GM23338 (cell line): ENCODE measurements around the gene NXF1. TPM values are rescaled to one million over a fixed set of nuclear protein-coding genes. Genes with fewer than 3 reads are reported as not detected.

ENCODE experiments used
- ATAC-seq: fragments of 200-7000 bp; cut with Tn5 transposase; 3 replicates; pipeline ENCODE4 v1.9.1; 2020
- DNase-seq: peaks from one replicate; pipeline ENCODE4 v3.0.0-alpha.2; 2015; ENCODE audit warnings: low spot score
- H2AFZ ChIP-seq: fragments of 200-600 bp; sonication (generic); 2 replicates; pipeline ENCODE4 v1.8.0; 2016; ENCODE audit warnings: antibody characterized with exemption, mild to moderate bottlenecking, moderate library complexity
- H3F3A ChIP-seq: fragments of 200-600 bp; sonication (generic); replicated peaks from 2 replicates; pipeline ENCODE4 v1.8.0; 2017; ENCODE audit warnings: antibody characterized with exemption, mixed run types, low read depth
- H3K27ac ChIP-seq: fragments of 200-600 bp; sonication (generic); 2 replicates; pipeline ENCODE4 v1.6.1; 2016; ENCODE audit warnings: low read depth
- H3K27me3 ChIP-seq: fragments of 200-600 bp; sonication (generic); 2 replicates; pipeline ENCODE4 v1.8.0; 2016; ENCODE audit warnings: mild to moderate bottlenecking, mixed run types, moderate library complexity; ENCODE audit not compliant: insufficient read depth
- H3K36me3 ChIP-seq: fragments of 200-600 bp; sonication (generic); 2 replicates; pipeline ENCODE4 v1.8.0; 2016; ENCODE audit warnings: mild to moderate bottlenecking; ENCODE audit not compliant: insufficient read depth
- H3K4me1 ChIP-seq: fragments of 200-600 bp; sonication (generic); 2 replicates; pipeline ENCODE4 v1.8.0; 2016; ENCODE audit warnings: mild to moderate bottlenecking, moderate library complexity; ENCODE audit not compliant: insufficient read depth
- H3K4me2 ChIP-seq: fragments of 200-600 bp; sonication (generic); 2 replicates; pipeline ENCODE4 v1.7.1; 2017; ENCODE audit warnings: mixed run types
- H3K4me3 ChIP-seq: fragments of 200-600 bp; sonication (generic); 2 replicates; pipeline ENCODE4 v1.6.1; 2016; ENCODE audit warnings: mixed run types
- H3K79me2 ChIP-seq: fragments of 200-600 bp; sonication (generic); replicated peaks from 2 replicates; pipeline ENCODE4 v1.8.0; 2017; ENCODE audit warnings: mild to moderate bottlenecking; ENCODE audit not compliant: insufficient read depth
- H3K9me2 ChIP-seq: fragments of 200-600 bp; sonication (generic); 2 replicates; pipeline ENCODE4 v1.8.0; 2017; ENCODE audit not compliant: insufficient read depth
- H4K20me1 ChIP-seq: fragments of 200-600 bp; sonication (generic); replicated peaks from 2 replicates; pipeline ENCODE4 v1.8.0; 2017; ENCODE audit warnings: mild to moderate bottlenecking; ENCODE audit not compliant: insufficient read depth
- H3K27ac Mint-ChIP-seq: 2 replicates; pipeline ENCODE4 v1.8.0; 2020; ENCODE audit warnings: inconsistent platforms, mild to moderate bottlenecking, moderate library complexity, mixed read lengths
- H3K27me3 Mint-ChIP-seq: 3 replicates; pipeline ENCODE4 v1.8.0; 2022; ENCODE audit warnings: low read depth, mild to moderate bottlenecking, moderate library complexity, mixed read lengths, inconsistent platforms; ENCODE audit not compliant: insufficient read depth, poor library complexity
- H3K36me3 Mint-ChIP-seq: 3 replicates; pipeline ENCODE4 v1.8.0; 2021; ENCODE audit warnings: low read depth, mild to moderate bottlenecking, inconsistent platforms, moderate library complexity, mixed read lengths
- H3K4me1 Mint-ChIP-seq: 3 replicates; pipeline ENCODE4 v1.8.0; 2020; ENCODE audit warnings: mild to moderate bottlenecking, inconsistent platforms, mixed read lengths
- H3K4me3 Mint-ChIP-seq: 3 replicates; pipeline ENCODE4 v1.8.0; 2021; ENCODE audit warnings: moderate library complexity, mild to moderate bottlenecking, inconsistent platforms, mixed read lengths
- H3K9me3 Mint-ChIP-seq: 3 replicates; pipeline ENCODE4 v1.8.0; 2020; ENCODE audit warnings: moderate library complexity, mild to moderate bottlenecking, inconsistent platforms, mixed read lengths
- CREB1 ChIP-seq: fragments of 250-450 bp; sonication (Bioruptor Pico); IDR thresholded peaks from 2 replicates; pipeline ENCODE4 v1.5.0; 2020; ENCODE audit warnings: low read depth, mild to moderate bottlenecking, moderate library complexity
- CTCF ChIP-seq, 2 experiments: fragments of 200-600 bp in 1 of 2; sonication (generic) in 1 of 2; conservative IDR thresholded peaks; 2 replicates each; pipeline versions ENCODE4 v1.5.1 to v1.6.1; 2016 to 2017; ENCODE audit warnings: antibody characterized with exemption in 2 of 2, low read depth in 2 of 2, mild to moderate bottlenecking in 2 of 2, moderate library complexity in 1 of 2
- ETS1 ChIP-seq: IDR thresholded peaks from 2 replicates; pipeline ENCODE4 v1.6.1; 2016; ENCODE audit warnings: antibody characterized with exemption
- NANOG ChIP-seq: IDR thresholded peaks from 2 replicates; pipeline ENCODE4 v1.6.1; 2016; ENCODE audit warnings: antibody characterized with exemption, borderline replicate concordance
- POLR2AphosphoS5 ChIP-seq: IDR thresholded peaks from 2 replicates; pipeline ENCODE4 v1.6.1; 2016; ENCODE audit warnings: antibody characterized with exemption, low read depth
- REST ChIP-seq: IDR thresholded peaks from one replicate; pipeline ENCODE4 v1.6.1; 2018; ENCODE audit warnings: antibody characterized with exemption; ENCODE audit not compliant: unreplicated experiment
- ZNF114 ChIP-seq: fragments of 250-450 bp; sonication (Bioruptor Pico); IDR thresholded peaks from 2 replicates; pipeline ENCODE4 v1.5.0; 2020; ENCODE audit warnings: mild to moderate bottlenecking, moderate library complexity
- polyA plus RNA-seq: library from polyadenylated mRNA; unstranded; fragments of >200 nt; fragmentation: Nextera tagmentation; extraction: Ambion mirVana; gene quantifications from 2 replicates; pipeline ENCODE4 v1.2.1, GENCODE V29; 2016
- total RNA-seq: library from RNA; depleted of rRNA; stranded (reverse); fragments of >200 nt; shearing (Covaris generic); gene quantifications from 2 replicates; pipeline ENCODE4 v1.2.3, GENCODE V29; 2014

NXF1 gene
- total and polyA plus RNA-seq, 2 experiments from 2014 or later = 31.7 to 31.8 TPM

GRCh38 chr11:62757846-62758788 lies 47.1 kb downstream of the NXF1 start:
- H3K9me3 Mint-ChIP-seq = peaks cover 2% of the 10 kb centered on the region; the same call in 1 of the 3 replicates
- H3F3A ChIP-seq = peaks cover 31% of the 10 kb centered on the region
- peak overlapping the region; percentile 96 for H3K4me3 Mint-ChIP-seq
- peak overlapping the region; percentile 68 for H3K4me2 ChIP-seq
- no peak for TF ChIP-seq ZNF114
- no peak for TF ChIP-seq REST
- peak; percentile 42 for TF ChIP-seq ETS1
- 0 out of 2 replicates have a peak, but pooled peaks have one; percentile 4 for TF ChIP-seq CREB1 (CRISPR knock-in tag)
- TF ChIP-seq CTCF (conservative IDR thresholded peaks at IDR 0.05; ENCODE audit: low read depth in 2 of 2) = no peak
- peak; percentile 87 for TF ChIP-seq NANOG
- peak; percentile 83 for TF ChIP-seq POLR2AphosphoS5
- peaks cover 53% of the 10 kb centered on the region for H3K4me1 ChIP-seq
- peaks cover 35% of the 10 kb centered on the region for H3K4me1 Mint-ChIP-seq
- H3K79me2 ChIP-seq = peaks cover 49% of the 10 kb centered on the region
- H3K27ac ChIP-seq = peak overlapping the region; percentile 93
- H2AFZ ChIP-seq = no peak overlapping the region
- H3K36me3 ChIP-seq = peaks cover 4% of the 10 kb centered on the region; the same call in 1 of the 2 replicates
- H3K9me2 ChIP-seq = no peaks in the 10 kb centered on the region
- peaks cover 8% of the 10 kb centered on the region for H4K20me1 ChIP-seq
- peaks cover 12% of the 10 kb centered on the region for H3K27me3 Mint-ChIP-seq
- H3K27me3 ChIP-seq = no peaks in the 10 kb centered on the region
- DNase-seq = peak; percentile 94
- H3K4me3 ChIP-seq = peak overlapping the region; percentile 50
- H3K36me3 Mint-ChIP-seq = peaks cover 40% of the 10 kb centered on the region
- peak; percentile 24 for ATAC-seq
- H3K27ac Mint-ChIP-seq = peak overlapping the region; percentile 98
